ENCODE data around the gene HERC6.
"Not testable (repeated sequence)": the region's sequence is repeated elsewhere in the genome, so short reads cannot be mapped to it uniquely, and the experiment has no call there.

Gene HERC6

GRCh38 chr4:88378691-88379559 is at the start of gene HERC6:
Gene HERC6 (plus strand): TSS chr4:88378852. CDS start chr4:88378922, 70 bp downstream.
- no peak for TF ChIP-seq POLR2A (IDR thresholded peaks at IDR 0.05; ENCODE audit: extremely low read depth, insufficient read length)
- peak; percentile 49 for TF ChIP-seq CTCF (IDR thresholded peaks at IDR 0.05; ENCODE audit: low read depth, low read length)

GRCh38 chr4:88333741-88334405 is 44.8 kb upstream of the HERC6 start:
- DNase-seq (ENCODE audit: low read depth): no peak
- no peak overlapping the region for H3K4me3 ChIP-seq (ENCODE audit: low read depth, low read length)
- TF ChIP-seq CTCF (IDR thresholded peaks at IDR 0.05; ENCODE audit: low read depth, low read length) (no peak), POLR2A (IDR thresholded peaks at IDR 0.05; ENCODE audit: extremely low read depth, insufficient read length) (no peak), MYC (IDR thresholded peaks at IDR 0.05; ENCODE audit: low read depth, low read length) (no peak), MAX (IDR thresholded peaks at IDR 0.05; ENCODE audit: low read depth, low read length) (no peak)

More at GRCh38 chr4:88378691-88379559, at the start of gene HERC6:
- peak; percentile 95 for DNase-seq (ENCODE audit: low read depth)
- H3K4me3 ChIP-seq (ENCODE audit: low read depth, low read length): peak within 1 kb of the TSS; percentile 72

- H3K4me3 ChIP-seq (ENCODE audit: low read depth, low read length): no peak overlapping the region
- no peak for DNase-seq (ENCODE audit: low read depth)
- TF ChIP-seq MAX (IDR thresholded peaks at IDR 0.05; ENCODE audit: low read depth, low read length): no peak
- TF ChIP-seq POLR2A (IDR thresholded peaks at IDR 0.05; ENCODE audit: extremely low read depth, insufficient read length): no peak
- no peak for TF ChIP-seq CTCF (IDR thresholded peaks at IDR 0.05; ENCODE audit: low read depth, low read length)
Measured at GRCh38 chr4:88335092-88335665, 43.5 kb upstream of the HERC6 start.

GRCh38 chr4:88341227-88342192 is 37.1 kb upstream of the HERC6 start:
- TF ChIP-seq MYC (IDR thresholded peaks at IDR 0.05; ENCODE audit: low read depth, low read length) (no peak), POLR2A (IDR thresholded peaks at IDR 0.05; ENCODE audit: extremely low read depth, insufficient read length) (no peak), CTCF (IDR thresholded peaks at IDR 0.05; ENCODE audit: low read depth, low read length) (no peak), MAX (IDR thresholded peaks at IDR 0.05; ENCODE audit: low read depth, low read length) (no peak)
- no peak for DNase-seq (ENCODE audit: low read depth)

GRCh38 chr4:88346902-88347301 is 31.8 kb upstream of the HERC6 start:
- DNase-seq (ENCODE audit: low read depth); H3K4me3 ChIP-seq (ENCODE audit: low read depth, low read length): not testable (repeated sequence)

More at GRCh38 chr4:88341227-88342192, 37.1 kb upstream of the HERC6 start:
- H3K4me3 ChIP-seq (ENCODE audit: low read depth, low read length): no peak overlapping the region

GRCh38 chr4:88348761-88349160 is 29.9 kb upstream of the HERC6 start:
- not testable (repeated sequence) for DNase-seq (ENCODE audit: low read depth); H3K4me3 ChIP-seq (ENCODE audit: low read depth, low read length)
